ENCODE measurements around the gene HES3.

DNA sequence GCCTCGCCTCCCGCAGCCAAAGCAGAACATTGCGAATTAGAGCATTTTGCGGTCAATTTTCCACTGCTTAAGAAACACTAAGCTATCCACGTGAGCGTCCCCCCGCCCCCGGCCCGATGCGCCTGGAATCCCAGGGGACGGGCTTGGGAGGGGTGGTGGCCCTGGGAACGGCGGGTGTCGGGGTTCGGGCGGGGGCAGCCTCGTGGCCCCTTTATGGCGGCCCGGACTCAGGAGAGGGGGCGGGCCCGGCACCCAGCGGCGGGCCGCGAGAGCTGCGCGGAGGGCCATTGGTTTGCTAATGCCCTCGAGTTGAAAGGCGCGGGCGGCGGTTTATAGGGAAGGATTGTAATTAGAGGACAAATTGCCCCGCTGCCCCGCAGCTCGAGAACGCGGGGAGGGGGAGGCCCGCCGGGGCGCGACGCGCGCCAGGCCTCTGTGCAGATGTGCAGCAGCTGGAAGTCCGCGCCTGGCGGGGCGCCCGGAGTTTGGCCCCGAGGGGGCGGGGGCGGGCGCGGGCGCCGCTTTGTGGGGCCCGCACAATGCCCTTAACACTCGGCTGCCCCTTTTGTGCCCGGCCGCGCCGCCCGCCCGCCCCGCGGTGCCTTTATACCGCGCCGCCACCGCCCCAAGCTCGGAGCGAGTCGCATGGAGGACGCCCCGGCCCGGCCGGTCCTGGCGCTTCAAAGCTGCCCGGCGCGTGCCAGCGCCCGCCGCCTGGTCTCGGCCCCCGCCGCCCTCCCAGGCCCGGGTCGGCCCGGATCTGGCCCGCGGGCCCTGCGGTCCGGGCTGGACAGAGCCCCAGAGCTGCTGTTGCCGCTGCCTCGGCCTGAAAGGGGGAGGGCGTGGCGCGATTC lies 1.9 kb upstream of the HES3 start:
- TF ChIP-seq, protein P1, sequence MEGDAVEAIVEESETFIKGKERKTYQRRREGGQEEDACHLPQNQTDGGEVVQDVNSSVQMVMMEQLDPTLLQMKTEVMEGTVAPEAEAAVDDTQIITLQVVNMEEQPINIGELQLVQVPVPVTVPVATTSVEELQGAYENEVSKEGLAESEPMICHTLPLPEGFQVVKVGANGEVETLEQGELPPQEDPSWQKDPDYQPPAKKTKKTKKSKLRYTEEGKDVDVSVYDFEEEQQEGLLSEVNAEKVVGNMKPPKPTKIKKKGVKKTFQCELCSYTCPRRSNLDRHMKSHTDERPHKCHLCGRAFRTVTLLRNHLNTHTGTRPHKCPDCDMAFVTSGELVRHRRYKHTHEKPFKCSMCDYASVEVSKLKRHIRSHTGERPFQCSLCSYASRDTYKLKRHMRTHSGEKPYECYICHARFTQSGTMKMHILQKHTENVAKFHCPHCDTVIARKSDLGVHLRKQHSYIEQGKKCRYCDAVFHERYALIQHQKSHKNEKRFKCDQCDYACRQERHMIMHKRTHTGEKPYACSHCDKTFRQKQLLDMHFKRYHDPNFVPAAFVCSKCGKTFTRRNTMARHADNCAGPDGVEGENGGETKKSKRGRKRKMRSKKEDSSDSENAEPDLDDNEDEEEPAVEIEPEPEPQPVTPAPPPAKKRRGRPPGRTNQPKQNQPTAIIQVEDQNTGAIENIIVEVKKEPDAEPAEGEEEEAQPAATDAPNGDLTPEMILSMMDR (IDR thresholded peaks at IDR 0.05), result no peak
- TF ChIP-seq POLR2A (IDR thresholded peaks at IDR 0.05), result no peak

All from uterus (tissue), 2 donors.